Erythroblast (primary cell): ENCODE data around the gene CX3CL1.

ENCODE experiments used
- DNase-seq, 2 experiments: peaks; one replicate each; lab custom pipeline; 2025; lab: John Stamatoyannopoulos, UW
- GATA1 ChIP-seq: IDR thresholded peaks from 2 replicates; pipeline ENCODE4 v1.6.1; 2011; ENCODE audit warnings: low read depth, mild to moderate bottlenecking, control low read depth, low read length, moderate library complexity
- POLR2A ChIP-seq: IDR thresholded peaks from 2 replicates; pipeline ENCODE4 v1.6.1; 2011; ENCODE audit warnings: mild to moderate bottlenecking, low read length

The CX3CL1 gene

GRCh38 chr16:57432989-57433388, 60.7 kb downstream of the CX3CL1 start:
- DNase-seq: no peak
- TF ChIP-seq GATA1: no peak
- no peak for TF ChIP-seq POLR2A

- DNase-seq: no peak
- no peak for TF ChIP-seq GATA1
- TF ChIP-seq POLR2A: no peak
Measured at GRCh38 chr16:57434003-57434402, 61.7 kb downstream of the CX3CL1 start.
